HuH-7.5 (cell line): ENCODE results near the gene MYO5B.
"Not testable (repeated sequence)": the region's sequence is repeated elsewhere in the genome, so short reads cannot be mapped to it uniquely, and the experiment has no call there.

Experiments
- DNase-seq: peaks from one replicate; pipeline ENCODE4 v3.0.0; 2011; ENCODE audit warnings: low spot score

MYO5B gene

DNA sequence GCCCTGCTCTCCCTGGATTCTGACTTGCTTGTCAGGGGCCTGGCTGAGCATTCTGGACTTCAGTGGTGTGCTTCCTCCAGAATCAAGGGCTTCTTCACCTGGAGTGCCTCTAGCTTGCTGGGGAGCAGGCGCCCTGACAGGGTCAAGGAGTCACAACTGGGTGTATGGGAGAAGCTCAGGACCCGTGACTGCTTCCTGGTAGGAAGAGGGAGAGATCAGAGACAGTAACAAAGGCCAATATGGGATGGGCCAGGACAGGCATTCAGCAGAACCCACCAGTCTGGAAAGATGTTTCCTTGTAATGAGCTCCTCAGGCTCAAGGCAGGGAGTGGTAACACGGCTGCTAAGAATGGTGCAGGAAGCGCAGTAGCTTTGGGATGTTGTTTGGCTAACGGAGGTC, 277.2 kb downstream of the MYO5B start:
- DNase-seq: no peak

DNA sequence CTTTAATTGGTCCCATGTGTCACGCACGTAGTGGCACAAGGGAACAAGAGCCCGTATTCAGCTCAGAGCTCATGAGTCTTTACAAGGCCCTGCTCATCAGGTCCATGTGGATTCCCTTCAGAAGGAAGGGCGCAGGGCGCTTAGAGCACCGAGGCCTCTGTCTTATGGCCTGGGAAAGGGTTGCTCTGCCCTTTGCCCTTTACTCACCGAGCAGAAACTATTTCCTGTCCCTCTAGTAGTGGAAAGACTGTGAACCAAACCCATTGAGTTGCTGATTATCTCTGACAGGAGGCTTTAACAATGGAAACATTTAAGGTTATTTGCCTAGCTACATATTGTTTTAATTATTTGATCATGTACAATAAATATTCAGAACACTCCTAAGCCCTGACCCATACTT, 279.6 kb downstream of the MYO5B start:
- DNase-seq: no peak

DNA sequence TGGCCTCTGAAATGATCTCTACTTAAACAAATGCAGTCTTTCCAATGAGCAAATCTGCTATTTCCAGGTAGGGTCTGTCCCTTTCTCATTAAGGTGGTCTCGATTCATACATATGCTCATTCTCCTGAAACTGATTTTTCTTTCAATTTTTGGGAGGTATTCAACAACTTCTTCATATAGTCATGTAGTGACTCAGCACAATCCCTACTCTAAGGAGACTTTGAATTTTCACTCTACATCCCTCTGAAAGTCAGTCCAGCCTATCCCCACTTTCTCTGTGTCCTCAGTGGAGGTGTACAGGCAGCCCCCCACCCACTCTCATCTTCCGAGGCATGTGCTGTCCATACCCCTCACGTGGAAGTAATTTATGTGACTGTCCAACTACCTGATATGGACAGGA, 281.7 kb downstream of the MYO5B start:
- DNase-seq: no peak

DNA sequence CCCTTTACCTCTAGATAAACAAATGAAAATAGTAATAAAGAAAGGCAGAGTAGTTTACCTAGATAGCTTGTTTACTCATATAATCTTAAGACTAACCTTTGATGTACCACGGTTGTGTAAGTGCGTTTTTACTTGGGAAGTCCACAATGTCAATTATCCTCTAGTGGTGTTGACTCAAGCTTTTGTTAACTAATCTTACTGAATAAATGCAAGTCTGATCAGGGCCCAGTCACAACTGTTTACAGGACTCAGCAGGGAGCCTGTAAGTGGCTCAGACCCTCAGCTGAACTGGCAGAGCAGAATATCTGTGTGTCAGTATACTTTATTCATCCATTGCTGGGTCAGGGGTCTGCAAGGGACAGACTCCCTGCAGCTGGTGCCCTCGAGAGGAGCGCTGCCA, 283.5 kb downstream of the MYO5B start:
- DNase-seq: no peak

DNA sequence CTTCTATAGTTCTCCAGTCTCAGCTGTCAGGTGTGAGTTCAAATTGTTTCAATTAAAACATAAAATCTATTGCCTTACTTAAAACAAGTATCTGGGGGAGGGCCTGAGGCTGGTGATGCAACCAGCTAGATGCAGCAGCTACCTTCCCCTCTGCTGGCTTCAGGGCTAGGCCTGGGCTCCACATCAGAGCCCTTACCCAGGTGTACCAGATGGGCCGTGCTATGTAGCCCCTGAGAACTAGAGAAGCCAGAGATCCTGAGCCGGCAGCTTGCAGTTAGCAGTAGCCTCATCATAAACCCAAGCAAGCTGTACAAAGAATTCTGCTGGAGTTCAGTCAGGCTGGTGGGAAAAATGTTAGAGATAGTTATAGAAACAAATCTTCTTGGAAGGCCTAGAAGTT, 284.0 kb downstream of the MYO5B start:
- no peak for DNase-seq

DNA sequence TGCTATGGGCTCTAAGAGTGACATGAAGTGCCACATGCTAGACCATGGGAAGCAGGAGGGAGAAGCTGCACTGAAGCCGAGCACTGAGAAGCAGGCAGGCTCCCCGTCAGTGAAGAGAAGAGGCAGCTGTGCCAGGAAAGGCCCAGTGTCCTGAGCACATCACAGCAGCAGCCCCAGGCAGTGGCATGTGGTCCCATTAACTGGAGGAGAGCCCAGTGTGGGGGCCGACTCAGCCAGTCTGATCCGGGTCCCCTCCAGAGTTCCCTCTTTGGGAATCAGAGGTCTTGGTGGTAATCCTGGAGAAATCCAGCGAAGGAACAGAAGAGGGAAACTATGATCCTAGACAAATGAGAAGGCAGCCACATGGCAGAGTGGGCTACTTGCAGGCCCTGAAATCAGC, 284.9 kb downstream of the MYO5B start:
- no peak for DNase-seq

DNA sequence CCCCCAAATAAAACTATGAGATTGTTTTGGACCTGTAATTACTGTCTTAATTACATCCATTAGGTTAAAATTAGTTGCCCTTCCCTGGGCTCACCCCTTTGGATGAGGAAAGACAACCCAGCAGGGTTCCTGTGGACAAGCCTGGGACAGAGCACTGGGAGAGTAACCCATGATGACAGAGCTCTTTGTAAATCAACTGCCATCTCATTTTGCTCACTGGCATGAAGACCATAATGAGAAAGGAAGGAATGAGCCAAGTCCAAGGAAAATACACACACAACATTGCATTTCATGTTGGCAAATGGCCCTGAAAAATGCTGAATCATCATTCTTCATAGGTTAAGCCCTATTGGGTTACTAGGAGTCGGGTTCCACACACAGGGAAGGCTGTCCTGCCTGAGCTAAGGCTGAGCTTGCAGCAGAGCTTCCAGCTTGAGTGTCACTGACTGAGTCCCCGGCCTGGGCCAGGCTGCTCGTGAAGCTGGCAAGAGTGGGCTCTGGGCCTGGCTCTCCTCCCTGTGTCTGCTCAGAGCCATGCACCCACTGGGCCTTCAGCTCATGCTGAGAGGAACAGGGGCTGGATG, 287.5 kb downstream of the MYO5B start:
- no peak for DNase-seq

DNA sequence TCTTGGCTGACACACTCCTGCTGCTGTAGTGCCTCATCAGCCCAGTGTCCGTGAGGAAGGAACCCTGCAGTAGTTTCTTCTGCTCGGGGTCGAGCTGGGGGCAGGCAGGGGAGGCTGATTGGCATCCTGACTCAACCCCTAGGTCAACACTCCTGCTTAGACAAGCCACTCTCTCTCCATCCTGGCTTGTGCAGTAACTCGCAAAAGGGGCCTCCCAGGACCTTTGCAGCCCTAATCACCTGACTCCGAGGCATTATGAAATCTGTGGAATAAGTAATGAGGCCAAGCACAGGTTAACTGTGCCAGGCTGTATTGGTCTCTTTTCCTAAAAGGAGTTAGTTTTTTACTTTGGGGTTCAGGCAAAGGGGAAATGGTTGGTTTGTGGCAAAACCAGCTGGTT, 289.2 kb downstream of the MYO5B start:
- DNase-seq: no peak

DNA sequence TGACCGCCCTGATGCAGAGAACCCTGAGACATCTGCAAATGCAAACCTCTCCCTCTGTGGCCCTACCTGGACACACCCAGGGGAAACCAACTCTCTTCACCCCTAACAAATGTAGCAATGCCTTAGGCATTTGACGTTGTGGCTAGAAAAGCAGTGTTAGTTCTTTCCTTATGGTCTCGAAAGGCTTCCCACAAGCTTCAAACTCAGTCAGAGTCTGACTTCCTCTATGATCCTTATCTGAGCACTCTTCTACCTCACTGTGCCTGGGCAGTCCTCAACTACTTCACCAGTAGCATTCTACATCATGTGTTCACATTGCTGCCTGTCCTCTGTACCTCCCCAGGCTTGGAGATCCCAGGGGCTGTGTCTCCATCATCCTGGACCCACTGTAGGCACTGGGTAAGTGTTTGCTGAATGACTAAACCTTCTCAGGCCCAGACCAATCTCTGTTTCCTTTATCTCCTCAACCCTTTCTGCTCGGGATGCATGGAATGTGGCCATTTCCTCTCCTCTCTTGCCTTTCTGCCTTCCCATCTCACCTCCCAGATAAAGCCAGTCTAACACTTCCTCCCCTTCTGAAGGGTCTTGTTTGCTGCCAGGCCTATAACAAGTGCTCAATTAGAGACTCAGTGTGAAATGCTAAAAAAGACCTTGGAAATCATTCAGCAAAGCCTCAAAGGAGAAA, 289.9 kb downstream of the MYO5B start:
- DNase-seq: no peak

DNA sequence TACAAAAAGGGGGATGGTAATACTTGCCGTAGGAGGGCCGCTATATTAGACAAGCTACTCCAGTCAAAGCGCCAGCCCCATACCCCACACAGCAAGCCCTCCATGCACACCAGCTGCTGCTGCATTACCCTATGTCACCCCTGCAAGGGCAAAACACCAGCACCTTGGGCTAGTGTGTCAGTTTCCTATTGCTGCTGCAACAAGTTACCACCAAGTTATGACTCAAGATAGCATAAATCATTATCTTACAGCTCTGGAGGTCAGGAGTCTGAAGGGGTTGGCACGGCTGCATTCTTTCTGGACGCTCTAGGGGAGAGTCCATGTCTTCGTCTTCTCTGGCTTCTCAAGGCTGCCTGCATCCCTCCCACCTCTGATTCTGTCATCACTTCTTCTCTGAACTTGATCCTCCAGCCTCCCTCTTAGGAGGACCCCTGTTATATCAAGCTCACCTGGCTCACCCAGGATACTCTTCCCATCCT, 293.0 kb downstream of the MYO5B start:
- DNase-seq: no peak

DNA sequence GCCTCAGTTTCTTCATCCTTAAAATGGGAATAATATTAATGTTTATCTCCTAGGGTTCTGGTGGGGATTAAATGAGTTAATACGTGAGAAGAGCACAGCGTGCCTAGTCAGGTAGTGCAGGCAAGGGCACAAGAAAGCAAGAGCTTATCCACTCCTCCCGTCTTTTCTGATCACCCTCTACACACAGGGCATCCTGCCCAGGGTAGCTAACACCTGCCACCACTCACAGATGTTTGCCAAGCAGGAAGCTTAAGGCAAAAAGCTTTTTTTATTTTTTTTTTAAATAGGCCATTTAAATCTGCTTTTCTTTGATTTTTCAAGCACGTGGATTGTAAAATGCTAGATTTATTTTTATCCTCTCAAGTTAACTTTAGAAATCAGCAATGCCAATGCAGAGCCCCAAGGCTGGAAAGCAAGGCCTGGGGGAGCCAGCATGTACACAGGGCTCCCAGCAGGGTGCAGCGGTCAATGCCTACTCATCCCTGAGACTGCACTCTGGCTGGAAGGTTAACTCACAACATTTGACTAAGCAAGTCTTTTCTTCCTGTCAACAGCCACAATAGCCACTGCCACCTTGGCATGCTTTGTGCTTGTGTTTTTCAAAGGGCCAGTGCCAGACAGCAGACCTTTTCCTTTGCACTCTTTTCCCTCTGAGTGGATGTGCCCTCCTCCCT, 295.2 kb downstream of the MYO5B start:
- no peak for DNase-seq

DNA sequence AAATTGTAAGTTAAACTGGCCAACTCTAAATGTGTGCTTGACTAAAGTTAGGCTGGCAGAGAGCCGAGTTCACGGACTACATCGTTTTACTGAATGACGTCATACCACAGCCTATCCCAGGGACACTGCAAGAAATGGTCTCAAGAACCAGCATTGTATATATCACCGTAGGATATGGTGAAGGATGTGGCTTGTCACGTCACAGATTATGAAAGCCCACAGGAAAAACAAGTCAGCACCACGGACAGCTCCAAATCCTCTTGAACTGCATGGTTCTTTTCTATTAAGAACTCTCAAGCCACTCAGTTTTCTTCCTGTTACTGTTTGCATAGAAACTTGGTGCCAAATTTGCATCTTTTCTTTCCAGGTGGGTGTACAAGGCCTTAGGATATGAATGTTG, 296.5 kb downstream of the MYO5B start:
- DNase-seq: no peak

DNA sequence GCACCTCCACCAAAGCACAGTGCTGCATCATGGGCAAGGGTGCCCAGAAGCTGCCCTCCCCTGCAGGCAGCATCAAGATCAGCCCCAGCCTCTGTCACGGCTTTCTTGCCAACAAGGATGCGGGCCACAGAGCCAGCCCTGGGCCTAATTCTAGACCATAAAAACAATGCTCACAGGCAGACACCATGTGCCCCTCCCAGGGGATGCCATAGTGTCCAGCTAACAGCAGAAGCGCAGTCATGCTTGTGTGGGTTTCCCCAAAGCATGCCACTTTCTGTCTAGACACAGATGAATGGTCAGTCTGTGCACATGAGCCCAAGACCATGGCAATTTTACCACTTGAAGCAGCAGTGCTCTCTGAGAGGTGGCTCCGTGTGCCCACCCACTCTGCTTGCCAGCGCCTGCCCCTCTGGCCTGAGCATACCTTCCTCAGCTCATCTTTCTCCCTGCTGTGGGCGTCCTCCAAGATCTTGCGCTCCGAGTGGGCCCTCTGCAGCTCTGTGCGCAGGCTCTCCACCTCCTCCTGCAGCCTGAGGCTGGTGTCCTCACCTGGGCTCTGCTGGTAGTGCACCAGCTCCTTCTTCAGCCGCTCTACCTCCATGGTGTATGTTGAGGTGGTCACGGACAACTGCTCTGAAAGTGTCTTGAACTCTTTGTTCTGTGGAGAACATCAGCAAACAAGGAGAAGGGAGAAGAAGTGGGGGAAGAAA, 300.3 kb downstream of the MYO5B start:
- DNase-seq: no peak

DNA sequence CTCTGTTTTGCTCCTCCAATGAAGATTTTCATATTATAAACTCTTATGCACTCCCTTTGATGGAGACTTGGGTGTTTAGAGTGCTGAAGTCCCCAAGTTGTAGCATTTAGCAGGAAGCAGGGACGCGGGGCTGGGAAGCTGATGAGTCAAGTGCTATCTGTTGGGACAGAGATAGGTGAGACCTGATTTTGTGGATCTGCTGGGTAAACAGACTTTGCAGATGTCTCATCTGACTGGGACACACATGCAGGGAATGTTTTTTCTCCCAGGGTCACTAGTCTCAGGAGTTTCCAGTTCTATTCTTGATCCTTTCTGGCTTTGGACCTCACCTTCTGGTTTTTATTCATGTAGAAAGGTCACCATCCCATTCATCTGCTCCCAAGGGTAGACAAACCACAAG, 301.9 kb downstream of the MYO5B start:
- no peak for DNase-seq

DNA sequence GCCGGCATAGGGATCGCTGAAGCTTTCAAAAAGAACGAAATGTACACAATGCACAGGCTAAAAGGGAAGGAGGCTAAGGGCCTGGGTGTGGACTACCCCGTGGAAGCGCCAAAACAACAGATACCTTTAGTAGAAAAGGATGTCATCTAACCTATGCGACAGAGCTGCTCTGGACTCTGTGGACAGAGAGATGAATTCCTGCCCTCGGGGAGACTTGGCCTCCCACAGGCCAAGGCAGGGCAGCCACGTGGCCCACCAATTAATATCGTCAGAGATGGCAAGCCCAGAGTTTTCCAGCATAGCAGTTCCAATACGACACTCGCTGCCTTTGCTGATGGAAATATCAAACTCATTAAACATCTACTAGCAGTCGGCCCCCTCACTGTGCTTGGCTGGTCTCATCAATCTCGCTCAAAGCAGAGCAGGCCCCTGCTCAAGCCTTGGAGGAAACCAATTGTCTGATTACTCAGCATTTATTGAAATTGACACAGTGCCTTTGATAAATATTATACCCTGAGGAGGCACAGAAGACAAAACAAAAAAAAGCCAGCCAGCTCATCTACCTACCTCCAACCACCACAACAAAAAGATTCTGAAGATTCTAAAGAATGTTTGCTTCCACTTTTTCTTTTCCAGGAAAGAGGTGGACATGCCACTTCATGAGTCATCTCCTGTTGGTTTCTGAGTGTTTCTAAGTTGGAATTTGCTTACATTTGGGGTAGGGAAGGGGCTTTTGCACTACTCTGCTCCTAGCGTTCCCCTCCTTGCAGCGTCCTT, 302.6 kb downstream of the MYO5B start:
- DNase-seq: no peak

DNA sequence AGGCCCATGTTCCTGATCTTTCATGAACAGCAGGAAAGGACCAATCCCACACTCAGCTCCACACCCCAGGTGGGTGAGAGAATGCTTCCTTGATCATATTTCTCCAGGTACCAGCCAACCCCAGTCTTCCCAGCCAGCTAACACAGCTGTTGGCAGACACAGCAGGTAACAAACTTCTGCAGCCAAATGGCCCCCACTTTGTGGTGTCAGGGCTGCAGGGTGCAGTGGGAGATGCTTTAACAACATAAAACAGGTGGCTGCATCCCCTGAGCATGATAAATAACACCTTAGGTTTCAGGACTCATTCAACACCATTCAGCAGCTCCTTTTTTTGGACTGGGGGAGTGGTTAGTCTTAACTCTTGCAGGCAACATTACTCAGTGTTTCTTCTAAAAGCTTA, 304.9 kb downstream of the MYO5B start:
- DNase-seq: no peak

DNA sequence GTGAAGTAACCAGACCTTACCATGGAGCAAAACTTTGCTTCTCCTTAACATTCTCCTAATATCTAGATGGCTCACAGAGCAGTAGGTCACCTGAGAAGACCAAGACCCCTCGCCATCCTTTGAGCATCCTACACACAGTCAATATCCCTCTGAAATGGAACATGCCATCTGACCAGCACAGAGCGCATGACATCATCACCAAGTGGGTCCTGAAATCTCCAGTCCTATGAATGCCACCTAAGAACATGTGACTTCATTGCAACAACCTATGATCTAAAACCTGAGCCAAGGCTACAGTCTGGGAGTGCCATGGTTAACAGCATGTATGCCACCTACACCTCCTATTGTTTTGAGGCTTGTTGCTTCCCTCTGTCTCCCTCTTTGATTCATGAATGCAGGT, 305.4 kb downstream of the MYO5B start:
- DNase-seq: not testable (repeated sequence)

DNA sequence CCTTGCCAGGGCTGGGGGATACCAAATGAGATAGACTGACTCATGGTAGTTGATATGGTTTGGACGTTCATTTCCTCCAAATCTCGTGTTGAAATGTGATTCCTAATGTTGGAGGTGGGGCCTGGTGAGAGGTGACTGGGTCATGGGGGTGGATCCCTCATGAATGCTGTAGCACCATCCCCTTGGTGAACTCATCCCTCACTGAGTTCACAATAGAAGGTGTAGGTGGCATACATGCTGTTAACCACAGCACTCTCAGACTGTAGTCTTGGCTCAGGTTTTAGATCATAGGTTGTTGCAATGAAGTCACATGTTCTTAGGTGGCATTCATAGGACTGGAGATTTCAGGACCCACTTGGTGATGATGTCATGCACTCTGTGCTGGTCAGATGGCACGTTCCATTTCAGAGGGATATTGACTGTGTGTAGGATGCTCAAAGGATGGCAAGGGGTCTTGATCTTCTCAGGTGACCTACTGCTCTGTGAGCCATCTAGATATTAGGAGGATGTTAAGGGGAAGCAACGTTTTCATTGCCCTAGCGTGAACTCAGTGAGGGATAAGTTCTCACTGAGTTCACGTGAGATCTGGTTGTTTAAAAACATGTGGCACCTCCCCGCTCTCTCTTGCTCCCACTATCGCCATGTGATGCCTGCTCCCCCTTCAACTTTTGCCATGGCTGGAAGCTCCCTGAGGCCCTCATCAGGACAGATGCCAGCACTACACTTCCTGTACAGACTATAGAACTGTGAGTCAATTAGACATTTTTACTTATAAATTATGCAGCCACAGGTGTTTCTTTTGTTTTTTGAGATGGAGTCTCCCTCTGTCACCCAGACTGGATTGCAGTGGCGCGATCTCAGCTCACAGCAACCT, 307.8 kb downstream of the MYO5B start:
- DNase-seq: no peak

DNA sequence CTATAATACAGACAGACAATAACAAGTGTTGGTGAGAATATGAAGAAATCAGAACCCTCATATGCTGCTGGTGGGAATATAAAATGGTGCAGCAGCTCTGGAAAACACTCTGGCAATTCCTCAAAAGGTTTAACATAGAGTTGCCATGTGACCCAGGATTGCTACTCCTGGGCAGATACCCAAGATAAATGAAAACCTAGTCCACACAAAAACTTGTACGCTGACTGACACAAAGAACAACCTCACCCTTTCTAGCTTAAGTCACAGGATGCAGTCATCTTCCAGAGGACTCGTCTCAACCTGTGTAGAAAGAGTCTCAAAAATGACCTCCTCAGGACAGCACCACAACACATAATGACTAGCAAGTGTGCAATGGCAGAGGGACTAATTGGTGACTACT, 310.0 kb downstream of the MYO5B start:
- DNase-seq: no peak

DNA sequence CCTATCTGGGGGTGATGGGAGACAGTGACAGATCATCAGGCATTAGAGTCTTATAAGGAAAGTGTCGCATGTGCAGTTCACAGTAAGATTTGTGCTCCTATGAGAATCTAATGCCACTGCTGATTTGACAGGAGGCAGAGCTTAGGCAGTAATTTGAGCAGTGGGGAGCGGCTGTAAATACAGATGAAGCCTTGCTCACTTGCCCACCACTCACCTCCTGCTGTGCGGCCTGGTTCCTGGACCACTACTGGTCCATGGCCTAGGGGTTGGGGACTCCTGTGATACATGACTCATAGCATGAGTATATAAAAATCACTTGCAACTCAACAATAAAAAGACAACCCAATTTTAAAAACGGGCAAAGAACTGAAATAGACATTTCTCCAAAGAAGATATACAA, 310.5 kb downstream of the MYO5B start:
- DNase-seq: no peak

DNA sequence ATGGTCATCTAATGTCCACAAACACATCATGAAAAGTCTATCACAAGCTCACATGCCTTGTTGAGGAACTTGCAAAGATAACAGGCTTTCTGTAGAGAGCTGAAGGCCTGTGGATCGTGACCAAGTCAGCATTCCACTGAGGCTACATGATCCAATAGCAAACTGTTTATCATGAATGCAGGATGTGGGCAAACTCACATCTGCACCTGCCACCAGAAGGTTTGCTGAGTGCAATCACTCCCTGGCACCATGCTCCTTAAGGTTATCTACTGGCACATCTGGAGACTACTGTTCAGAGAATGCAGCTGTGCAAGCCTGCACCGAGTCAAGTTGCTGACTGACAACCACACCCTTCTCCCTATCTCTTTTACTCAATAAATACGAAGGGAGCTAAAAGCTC, 314.3 kb downstream of the MYO5B start:
- DNase-seq: no peak
